ENCODE results near the gene HES7. TPM values are rescaled to one million over a fixed set of nuclear protein-coding genes. Genes with fewer than 3 reads are reported as not detected.

Gene HES7
- total RNA-seq, 2 experiments from 2014 or later, result 4.0 to 4.9 TPM

GRCh38 chr17:8141045-8141444, 17.1 kb upstream of the HES7 start:
- no peak overlapping the region for H3K27ac Mint-ChIP-seq

DNA sequence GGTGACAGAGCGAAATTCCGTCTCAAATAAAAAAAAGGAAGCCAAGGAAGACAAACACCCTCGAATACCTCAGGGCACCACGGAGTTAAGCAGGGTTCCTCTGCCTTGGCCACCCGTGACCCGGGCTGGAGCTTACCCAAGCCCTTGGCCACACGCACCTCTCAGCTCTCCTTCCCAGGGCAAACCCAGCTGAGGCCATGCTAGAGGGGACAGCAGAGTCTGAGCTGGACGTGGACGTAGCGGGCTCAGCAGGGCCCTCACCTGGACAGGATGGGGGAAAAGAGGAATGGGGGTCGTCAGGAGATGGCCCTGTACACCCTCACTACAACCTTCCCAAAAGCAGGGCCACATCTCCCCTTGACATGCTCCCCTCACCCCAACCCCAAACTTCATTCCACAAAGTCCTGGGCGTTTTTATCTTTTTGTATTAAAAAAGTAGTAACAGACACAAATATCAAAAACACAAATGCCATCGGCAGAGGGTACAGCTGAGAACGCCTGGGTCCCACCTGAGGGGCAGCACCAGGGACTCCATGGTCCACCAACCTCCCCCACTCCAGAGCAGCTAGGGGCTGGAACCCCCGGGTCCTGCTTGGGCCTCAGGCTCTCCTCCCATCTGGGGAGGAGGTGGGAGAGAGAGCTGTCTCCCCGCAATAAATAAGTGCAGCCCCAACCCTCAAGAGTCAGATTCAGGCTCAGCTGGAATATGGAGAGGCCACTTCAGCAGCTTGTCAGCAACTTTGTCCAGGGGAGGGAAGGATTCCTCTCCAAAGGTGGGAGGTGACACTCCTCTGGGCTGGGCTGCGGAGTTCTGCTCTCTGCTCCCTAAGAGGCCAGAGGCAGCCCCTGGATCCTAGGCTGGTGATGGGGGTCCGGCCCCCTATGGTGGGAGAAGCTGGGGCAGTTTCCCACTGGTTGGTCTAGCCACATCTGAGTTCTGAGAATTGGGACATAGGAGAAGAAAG, 16.4 kb upstream of the HES7 start:
- no peaks in the 10 kb centered on the region for H3K9me3 Mint-ChIP-seq
- DNase-seq, result no peak
- CTCF ChIA-PET, result interaction anchor here (0.7 to 9.0 kb wide), 9 partner anchors 8 to 62 kb away, joined by 3 to 63 read pairs (median 4); partner anchors contain the start of genes ALOXE3, HES7 and PER1
- ATAC-seq, result no peak
- peaks cover 3% of the 10 kb centered on the region for H3K27me3 Mint-ChIP-seq
- H3K4me3 Mint-ChIP-seq, result no peak overlapping the region
- peak overlapping the region; percentile 25 for H3K27ac Mint-ChIP-seq
- H3K36me3 Mint-ChIP-seq (ENCODE audit: low read depth), result peaks cover 33% of the 10 kb centered on the region
- POLR2A ChIA-PET, result interaction anchor here (0.5 to 12.8 kb wide), 12 partner anchors 14 to 108 kb away, joined by 3 to 228 read pairs (median 5); partner anchors contain the start of genes ALOXE3, HES7, PER1 and VAMP2
- intact Hi-C loops (cut with micrococcal nuclease), result no loop called here
- no peak for TF ChIP-seq CTCF (IDR thresholded peaks at IDR 0.05)
- no peaks in the 10 kb centered on the region for H3K4me1 Mint-ChIP-seq (ENCODE audit: low read depth)

More at GRCh38 chr17:8141045-8141444, 17.1 kb upstream of the HES7 start:
- peaks cover 3% of the 10 kb centered on the region for H3K27me3 Mint-ChIP-seq
- no peaks in the 10 kb centered on the region for H3K9me3 Mint-ChIP-seq
- POLR2A ChIA-PET, result interaction anchor here (0.5 to 12.8 kb wide), 8 partner anchors 14 to 107 kb away, joined by 3 to 228 read pairs (median 4); partner anchors contain the start of genes ALOXE3, PER1 and VAMP2
- intact Hi-C loops (cut with micrococcal nuclease), result no loop called here
- peaks cover 35% of the 10 kb centered on the region for H3K36me3 Mint-ChIP-seq (ENCODE audit: low read depth)
- CTCF ChIA-PET, result interaction anchor here (1.2 to 9.0 kb wide), 3 partner anchors 10 to 32 kb away, joined by 3 to 63 read pairs (median 4); partner anchors contain the start of gene ALOXE3
- no peak overlapping the region for H3K4me3 Mint-ChIP-seq
- DNase-seq (no peak), ATAC-seq (no peak)
- no peak for TF ChIP-seq CTCF (IDR thresholded peaks at IDR 0.05)
- H3K4me1 Mint-ChIP-seq (ENCODE audit: low read depth), result no peaks in the 10 kb centered on the region

DNA sequence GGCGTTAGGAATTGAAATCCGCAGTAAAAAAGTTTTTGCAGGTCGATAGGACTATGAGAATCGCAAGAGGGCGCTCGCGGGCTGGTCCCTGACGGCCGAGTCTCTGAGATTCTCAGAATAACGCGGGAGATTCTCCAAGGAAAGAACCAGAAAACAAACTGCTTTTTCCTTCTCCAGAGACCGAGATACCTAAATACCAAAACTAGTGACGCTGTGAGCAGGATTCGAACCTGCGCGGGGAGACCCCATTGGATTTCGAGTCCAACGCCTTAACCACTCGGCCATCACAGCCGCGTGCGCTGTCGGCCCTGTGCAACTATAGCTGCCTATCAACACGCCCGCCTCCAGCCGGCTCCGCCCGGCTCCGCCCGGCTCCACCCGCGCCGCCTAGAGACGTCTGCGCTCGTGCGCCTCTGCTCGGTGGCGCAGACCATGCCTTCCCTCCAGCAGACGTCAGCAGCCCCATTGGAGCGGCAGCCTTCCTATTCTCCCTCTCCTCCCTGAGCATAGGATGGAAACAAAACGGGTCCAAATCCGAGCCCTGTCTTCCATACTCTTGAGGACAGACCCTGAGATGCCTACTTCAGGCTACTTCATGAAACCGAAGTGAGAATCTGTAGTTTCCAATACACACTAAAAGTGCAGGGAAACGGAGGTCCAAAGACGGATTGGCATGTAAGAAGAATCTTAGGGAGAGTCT, 14.9 kb upstream of the HES7 start:
- CTCF ChIA-PET, result interaction anchor here (0.6 to 9.0 kb wide), 21 partner anchors 7 to 162 kb away, joined by 3 to 63 read pairs (median 4); partner anchors contain the start of genes ALOXE3, BORCS6, CTC1 and HES7
- Mint-ChIP-seq H3K36me3 (ENCODE audit: low read depth) (peaks cover 28% of the 10 kb centered on the region), H3K27ac (no peak overlapping the region), H3K4me3 (no peak overlapping the region), H3K27me3 (peaks cover 3% of the 10 kb centered on the region), H3K9me3 (no peaks in the 10 kb centered on the region), H3K4me1 (ENCODE audit: low read depth) (no peaks in the 10 kb centered on the region)
- POLR2A ChIA-PET, result interaction anchor here (0.8 to 12.8 kb wide), 16 partner anchors 8 to 208 kb away, joined by 3 to 228 read pairs (median 4); partner anchors contain the start of genes ALOXE3, HES7, PER1 and PFAS
- peak; percentile 87 for TF ChIP-seq CTCF (IDR thresholded peaks at IDR 0.05)
- DNase-seq, result peak; percentile 98
- intact Hi-C loops (cut with micrococcal nuclease), result loop anchor here (1.0 to 5.0 kb wide), 5 partner anchors 12 to 162 kb away; no protein-coding TSS in a partner anchor
- ATAC-seq, result peak; percentile 90

- no peak for TF ChIP-seq CTCF (IDR thresholded peaks at IDR 0.05)
- no peak overlapping the region for H3K27ac Mint-ChIP-seq
- intact Hi-C loops (cut with micrococcal nuclease), result loop anchor here (2.0 to 5.0 kb wide), 4 partner anchors 18 to 162 kb away; no protein-coding TSS in a partner anchor
- POLR2A ChIA-PET, result interaction anchor here (0.7 to 12.8 kb wide), 15 partner anchors 8 to 207 kb away, joined by 3 to 228 read pairs (median 4); partner anchors contain the start of genes ALOXE3, AURKB, HES7 and PER1
- H3K27me3 Mint-ChIP-seq, result peaks cover 3% of the 10 kb centered on the region
- H3K9me3 Mint-ChIP-seq, result no peaks in the 10 kb centered on the region
- no peak overlapping the region for H3K4me3 Mint-ChIP-seq
- DNase-seq (no peak), ATAC-seq (no peak)
- peaks cover 24% of the 10 kb centered on the region for H3K36me3 Mint-ChIP-seq (ENCODE audit: low read depth)
- no peaks in the 10 kb centered on the region for H3K4me1 Mint-ChIP-seq (ENCODE audit: low read depth)
- CTCF ChIA-PET, result interaction anchor here (0.6 to 9.0 kb wide), 18 partner anchors 8 to 163 kb away, joined by 3 to 63 read pairs (median 6); partner anchors contain the start of genes ALOXE3, AURKB, CTC1 and HES7
Measured at GRCh38 chr17:8138374-8138671, 14.4 kb upstream of the HES7 start.

Measured in activated CD8-positive, alpha-beta T cell treated with anti-CD3 and anti-CD28 coated beads for 36 hours (primary cell).